CD1c-positive myeloid dendritic cell (primary cell): ENCODE data around the gene CNTNAP5.

ENCODE experiments used
- DNase-seq: peaks from one replicate; pipeline ENCODE4 v3.0.0-alpha.2; 2016; ENCODE audit errors: extremely low spot score

The CNTNAP5 gene

GRCh38 chr2:124450481-124450880, 425.4 kb downstream of the CNTNAP5 start:
- no peak for DNase-seq

GRCh38 chr2:124476291-124476690, 451.2 kb downstream of the CNTNAP5 start:
- no peak for DNase-seq

- DNase-seq = no peak
These were observed 453.7 kb downstream of the CNTNAP5 start for GRCh38 chr2:124478761-124479160.

GRCh38 chr2:124480958-124481357, 455.9 kb downstream of the CNTNAP5 start:
- DNase-seq = no peak

- DNase-seq = no peak
These were observed 457.0 kb downstream of the CNTNAP5 start for GRCh38 chr2:124482044-124482443.

- no peak for DNase-seq
These were observed 457.5 kb downstream of the CNTNAP5 start for GRCh38 chr2:124482551-124482950.

GRCh38 chr2:124485659-124486058, 460.6 kb downstream of the CNTNAP5 start:
- DNase-seq = no peak

GRCh38 chr2:124489686-124490085, 464.6 kb downstream of the CNTNAP5 start:
- no peak for DNase-seq

GRCh38 chr2:124501575-124502152, 476.6 kb downstream of the CNTNAP5 start:
- no peak for DNase-seq

- no peak for DNase-seq
These were observed 489.1 kb downstream of the CNTNAP5 start for GRCh38 chr2:124514236-124514635.

GRCh38 chr2:124520953-124521352, 495.9 kb downstream of the CNTNAP5 start:
- no peak for DNase-seq

GRCh38 chr2:124523096-124523495, 498.0 kb downstream of the CNTNAP5 start:
- DNase-seq = no peak

- no peak for DNase-seq
These were observed 499.2 kb downstream of the CNTNAP5 start for GRCh38 chr2:124524155-124524915.

- DNase-seq = no peak
These were observed 501.1 kb downstream of the CNTNAP5 start for GRCh38 chr2:124526221-124526620.

- no peak for DNase-seq
These were observed 505.1 kb downstream of the CNTNAP5 start for GRCh38 chr2:124530203-124530602.

- DNase-seq = no peak
These were observed 508.3 kb downstream of the CNTNAP5 start for GRCh38 chr2:124533226-124533954.

GRCh38 chr2:124534028-124534427, 508.9 kb downstream of the CNTNAP5 start:
- DNase-seq = no peak

GRCh38 chr2:124535816-124536215, 510.7 kb downstream of the CNTNAP5 start:
- no peak for DNase-seq

GRCh38 chr2:124536591-124536990, 511.5 kb downstream of the CNTNAP5 start:
- DNase-seq = no peak

- DNase-seq = no peak
These were observed 513.5 kb downstream of the CNTNAP5 start for GRCh38 chr2:124538549-124538948.

GRCh38 chr2:124540805-124541204, 515.7 kb downstream of the CNTNAP5 start:
- DNase-seq = no peak

- DNase-seq = no peak
These were observed 518.0 kb downstream of the CNTNAP5 start for GRCh38 chr2:124542932-124543640.
